SK-N-SH treated with all-trans-retinoic acid at 6 μM for 48 hours (cell line): ENCODE data around the gene ELMO1.

Experiments
- CSRNP3 ChIP-seq: fragments of 250-450 bp; sonication (Bioruptor Pico); IDR thresholded peaks from 2 replicates; pipeline ENCODE4 v1.5.1; 2021; ENCODE audit warnings: mild to moderate bottlenecking, moderate library complexity
- ISL1 ChIP-seq: fragments of 250-450 bp; sonication (Bioruptor Pico); IDR thresholded peaks from 2 replicates; pipeline ENCODE4 v2.1.2; 2022; ENCODE audit warnings: mild to moderate bottlenecking, moderate library complexity
- RARB ChIP-seq: fragments of 250-450 bp; sonication (Bioruptor Pico); IDR thresholded peaks from 2 replicates; pipeline ENCODE4 v1.8.0; 2021; ENCODE audit warnings: mild to moderate bottlenecking, moderate library complexity
- TCF4 ChIP-seq: fragments of 250-450 bp; sonication (Bioruptor Pico); IDR thresholded peaks from 2 replicates; pipeline ENCODE4 v1.8.0; 2021; ENCODE audit warnings: mild to moderate bottlenecking, moderate library complexity, borderline replicate concordance
- TOX ChIP-seq: fragments of 250-450 bp; sonication (Bioruptor Pico); IDR thresholded peaks from 2 replicates; pipeline ENCODE4 v1.8.0; 2021; ENCODE audit warnings: mild to moderate bottlenecking, moderate library complexity, borderline replicate concordance
- ZC3H10 ChIP-seq: fragments of 250-450 bp; sonication (Bioruptor Pico); IDR thresholded peaks from 2 replicates; pipeline ENCODE4 v1.5.1; 2021; ENCODE audit warnings: mild to moderate bottlenecking, moderate library complexity
- ZFP3 ChIP-seq: fragments of 250-450 bp; sonication (Bioruptor Pico); IDR thresholded peaks from 2 replicates; pipeline ENCODE4 v1.5.0; 2020; ENCODE audit warnings: mild to moderate bottlenecking, moderate library complexity

GRCh38 chr7:36928311-36928710, 520.4 kb downstream of the ELMO1 start:
- no peak for TF ChIP-seq ISL1 (CRISPR knock-in tag)
- TF ChIP-seq CSRNP3 (CRISPR knock-in tag) = no peak
- no peak for TF ChIP-seq ZC3H10
- no peak for TF ChIP-seq ZFP3
- no peak for TF ChIP-seq TOX (CRISPR knock-in tag)
- TF ChIP-seq TCF4 (CRISPR knock-in tag) = no peak
- TF ChIP-seq RARB = no peak
